ENCODE results near the gene PCSK6. TPM values are rescaled to one million over a fixed set of nuclear protein-coding genes. Genes with fewer than 3 reads are reported as not detected.

Gene PCSK6
- total and polyA plus RNA-seq, 2 of the 8 experiments (the other 6 are each of a cell fraction or from before 2014, with no cell fraction given) = 1.9 to 4.0 TPM

DNA sequence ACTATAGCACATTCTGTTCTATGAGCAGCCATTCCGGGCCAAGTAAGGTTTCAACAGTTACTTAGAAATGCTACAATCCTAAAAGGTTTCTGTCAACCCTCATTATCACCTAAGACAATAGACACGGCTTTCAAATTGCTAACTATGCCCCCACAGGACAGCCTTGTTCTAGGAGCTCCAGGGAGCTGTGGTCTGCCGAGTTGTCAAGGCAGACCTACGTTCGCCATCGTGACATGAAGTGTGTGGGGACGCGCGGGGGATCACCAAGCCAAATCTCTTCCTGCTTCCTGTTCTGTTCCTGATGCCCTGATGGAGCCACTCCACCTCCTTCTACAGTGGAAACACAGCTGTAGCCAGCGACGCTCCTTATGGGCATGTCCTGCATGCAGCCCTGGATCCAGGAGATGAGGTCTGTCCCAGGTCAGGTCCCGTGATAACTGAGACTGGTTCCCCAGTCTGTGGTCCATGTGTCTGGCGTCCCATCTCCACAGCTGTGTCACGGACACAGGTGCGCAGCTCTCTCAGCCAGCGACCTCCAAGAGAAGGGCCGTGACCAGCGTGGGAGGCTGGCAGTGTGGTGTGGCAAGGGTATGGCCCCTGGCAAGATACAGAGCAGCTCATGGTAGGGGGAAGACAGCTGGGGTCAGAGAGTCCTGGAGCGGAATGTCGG, 82.8 kb downstream of the PCSK6 start (continued):
- TF ChIP-seq, protein P1, sequence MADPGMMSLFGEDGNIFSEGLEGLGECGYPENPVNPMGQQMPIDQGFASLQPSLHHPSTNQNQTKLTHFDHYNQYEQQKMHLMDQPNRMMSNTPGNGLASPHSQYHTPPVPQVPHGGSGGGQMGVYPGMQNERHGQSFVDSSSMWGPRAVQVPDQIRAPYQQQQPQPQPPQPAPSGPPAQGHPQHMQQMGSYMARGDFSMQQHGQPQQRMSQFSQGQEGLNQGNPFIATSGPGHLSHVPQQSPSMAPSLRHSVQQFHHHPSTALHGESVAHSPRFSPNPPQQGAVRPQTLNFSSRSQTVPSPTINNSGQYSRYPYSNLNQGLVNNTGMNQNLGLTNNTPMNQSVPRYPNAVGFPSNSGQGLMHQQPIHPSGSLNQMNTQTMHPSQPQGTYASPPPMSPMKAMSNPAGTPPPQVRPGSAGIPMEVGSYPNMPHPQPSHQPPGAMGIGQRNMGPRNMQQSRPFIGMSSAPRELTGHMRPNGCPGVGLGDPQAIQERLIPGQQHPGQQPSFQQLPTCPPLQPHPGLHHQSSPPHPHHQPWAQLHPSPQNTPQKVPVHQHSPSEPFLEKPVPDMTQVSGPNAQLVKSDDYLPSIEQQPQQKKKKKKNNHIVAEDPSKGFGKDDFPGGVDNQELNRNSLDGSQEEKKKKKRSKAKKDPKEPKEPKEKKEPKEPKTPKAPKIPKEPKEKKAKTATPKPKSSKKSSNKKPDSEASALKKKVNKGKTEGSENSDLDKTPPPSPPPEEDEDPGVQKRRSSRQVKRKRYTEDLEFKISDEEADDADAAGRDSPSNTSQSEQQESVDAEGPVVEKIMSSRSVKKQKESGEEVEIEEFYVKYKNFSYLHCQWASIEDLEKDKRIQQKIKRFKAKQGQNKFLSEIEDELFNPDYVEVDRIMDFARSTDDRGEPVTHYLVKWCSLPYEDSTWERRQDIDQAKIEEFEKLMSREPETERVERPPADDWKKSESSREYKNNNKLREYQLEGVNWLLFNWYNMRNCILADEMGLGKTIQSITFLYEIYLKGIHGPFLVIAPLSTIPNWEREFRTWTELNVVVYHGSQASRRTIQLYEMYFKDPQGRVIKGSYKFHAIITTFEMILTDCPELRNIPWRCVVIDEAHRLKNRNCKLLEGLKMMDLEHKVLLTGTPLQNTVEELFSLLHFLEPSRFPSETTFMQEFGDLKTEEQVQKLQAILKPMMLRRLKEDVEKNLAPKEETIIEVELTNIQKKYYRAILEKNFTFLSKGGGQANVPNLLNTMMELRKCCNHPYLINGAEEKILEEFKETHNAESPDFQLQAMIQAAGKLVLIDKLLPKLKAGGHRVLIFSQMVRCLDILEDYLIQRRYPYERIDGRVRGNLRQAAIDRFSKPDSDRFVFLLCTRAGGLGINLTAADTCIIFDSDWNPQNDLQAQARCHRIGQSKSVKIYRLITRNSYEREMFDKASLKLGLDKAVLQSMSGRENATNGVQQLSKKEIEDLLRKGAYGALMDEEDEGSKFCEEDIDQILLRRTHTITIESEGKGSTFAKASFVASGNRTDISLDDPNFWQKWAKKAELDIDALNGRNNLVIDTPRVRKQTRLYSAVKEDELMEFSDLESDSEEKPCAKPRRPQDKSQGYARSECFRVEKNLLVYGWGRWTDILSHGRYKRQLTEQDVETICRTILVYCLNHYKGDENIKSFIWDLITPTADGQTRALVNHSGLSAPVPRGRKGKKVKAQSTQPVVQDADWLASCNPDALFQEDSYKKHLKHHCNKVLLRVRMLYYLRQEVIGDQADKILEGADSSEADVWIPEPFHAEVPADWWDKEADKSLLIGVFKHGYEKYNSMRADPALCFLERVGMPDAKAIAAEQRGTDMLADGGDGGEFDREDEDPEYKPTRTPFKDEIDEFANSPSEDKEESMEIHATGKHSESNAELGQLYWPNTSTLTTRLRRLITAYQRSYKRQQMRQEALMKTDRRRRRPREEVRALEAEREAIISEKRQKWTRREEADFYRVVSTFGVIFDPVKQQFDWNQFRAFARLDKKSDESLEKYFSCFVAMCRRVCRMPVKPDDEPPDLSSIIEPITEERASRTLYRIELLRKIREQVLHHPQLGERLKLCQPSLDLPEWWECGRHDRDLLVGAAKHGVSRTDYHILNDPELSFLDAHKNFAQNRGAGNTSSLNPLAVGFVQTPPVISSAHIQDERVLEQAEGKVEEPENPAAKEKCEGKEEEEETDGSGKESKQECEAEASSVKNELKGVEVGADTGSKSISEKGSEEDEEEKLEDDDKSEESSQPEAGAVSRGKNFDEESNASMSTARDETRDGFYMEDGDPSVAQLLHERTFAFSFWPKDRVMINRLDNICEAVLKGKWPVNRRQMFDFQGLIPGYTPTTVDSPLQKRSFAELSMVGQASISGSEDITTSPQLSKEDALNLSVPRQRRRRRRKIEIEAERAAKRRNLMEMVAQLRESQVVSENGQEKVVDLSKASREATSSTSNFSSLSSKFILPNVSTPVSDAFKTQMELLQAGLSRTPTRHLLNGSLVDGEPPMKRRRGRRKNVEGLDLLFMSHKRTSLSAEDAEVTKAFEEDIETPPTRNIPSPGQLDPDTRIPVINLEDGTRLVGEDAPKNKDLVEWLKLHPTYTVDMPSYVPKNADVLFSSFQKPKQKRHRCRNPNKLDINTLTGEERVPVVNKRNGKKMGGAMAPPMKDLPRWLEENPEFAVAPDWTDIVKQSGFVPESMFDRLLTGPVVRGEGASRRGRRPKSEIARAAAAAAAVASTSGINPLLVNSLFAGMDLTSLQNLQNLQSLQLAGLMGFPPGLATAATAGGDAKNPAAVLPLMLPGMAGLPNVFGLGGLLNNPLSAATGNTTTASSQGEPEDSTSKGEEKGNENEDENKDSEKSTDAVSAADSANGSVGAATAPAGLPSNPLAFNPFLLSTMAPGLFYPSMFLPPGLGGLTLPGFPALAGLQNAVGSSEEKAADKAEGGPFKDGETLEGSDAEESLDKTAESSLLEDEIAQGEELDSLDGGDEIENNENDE (IDR thresholded peaks at IDR 0.05; ENCODE audit: insufficient replicate concordance, low read length) = no peak
- TF ChIP-seq, protein P2, sequence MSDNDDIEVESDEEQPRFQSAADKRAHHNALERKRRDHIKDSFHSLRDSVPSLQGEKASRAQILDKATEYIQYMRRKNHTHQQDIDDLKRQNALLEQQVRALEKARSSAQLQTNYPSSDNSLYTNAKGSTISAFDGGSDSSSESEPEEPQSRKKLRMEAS (IDR thresholded peaks at IDR 0.05) = no peak
- no peak for TF ChIP-seq POLR2A (IDR thresholded peaks at IDR 0.05; ENCODE audit: control extremely low read depth in 1 of 2, low read depth in 2 of 2, low read length in 2 of 2)
- TF ChIP-seq FOSL1 (IDR thresholded peaks at IDR 0.05; ENCODE audit: insufficient read depth, low read depth, low read length) = no peak
- TF ChIP-seq SRF (IDR thresholded peaks at IDR 0.05; ENCODE audit: low read depth, low read length) = no peak
- TF ChIP-seq ASH2L (IDR thresholded peaks at IDR 0.05; ENCODE audit: low read length) = no peak
- no peak for TF ChIP-seq CHD1 (IDR thresholded peaks at IDR 0.05; ENCODE audit: low read depth, low read length)
- TF ChIP-seq POU5F1 (IDR thresholded peaks at IDR 0.05; ENCODE audit: low read depth, low read length) = no peak
- TF ChIP-seq GABPA (IDR thresholded peaks at IDR 0.05; ENCODE audit: borderline replicate concordance, insufficient read depth, low read length) = no peak
- TF ChIP-seq CEBPB (IDR thresholded peaks at IDR 0.05; ENCODE audit: low read depth, low read length) = no peak
- no peak for TF ChIP-seq SIX5 (IDR thresholded peaks at IDR 0.05; ENCODE audit: low read depth, low read length)
- no peak for TF ChIP-seq JUND (IDR thresholded peaks at IDR 0.05; ENCODE audit: low read length)

All from H1 (cell line).